H9 (cell line): ENCODE results near the gene LDLRAD4. TPM values are rescaled to one million over a fixed set of nuclear protein-coding genes. Genes with fewer than 3 reads are reported as not detected.

Experiments
- DNase-seq: peaks from one replicate; pipeline ENCODE4 v3.0.0-alpha.2; 2017
- H2AFZ ChIP-seq: one replicate; pipeline ENCODE4 v1.6.1; 2013; ENCODE audit warnings: mild to moderate bottlenecking, low read length, control low read depth, moderate library complexity
- H2AK5ac ChIP-seq: 2 replicates; pipeline ENCODE4 v1.6.1; 2013; ENCODE audit warnings: low read length, control low read depth, mixed read lengths; ENCODE audit not compliant: insufficient read length
- H2BK120ac ChIP-seq: one replicate; pipeline ENCODE4 v1.6.1; 2013; ENCODE audit warnings: low read depth, mild to moderate bottlenecking, low read length, control low read depth, inconsistent platforms; ENCODE audit not compliant: poor library complexity, severe bottlenecking
- H2BK12ac ChIP-seq: 2 replicates; pipeline ENCODE4 v1.6.1; 2013; ENCODE audit warnings: low read length, control low read depth, mixed read lengths, low read depth; ENCODE audit not compliant: insufficient read length
- H2BK15ac ChIP-seq: 2 replicates; pipeline ENCODE4 v1.6.1; 2013; ENCODE audit warnings: low read depth, low read length, control low read depth
- H2BK20ac ChIP-seq: one replicate; pipeline ENCODE4 v1.6.1; 2013; ENCODE audit warnings: low read depth, mild to moderate bottlenecking, low read length, control low read depth, inconsistent platforms; ENCODE audit not compliant: poor library complexity, severe bottlenecking
- H2BK5ac ChIP-seq: 2 replicates; pipeline ENCODE4 v1.6.1; 2013; ENCODE audit warnings: low read length, control low read depth, mixed read lengths; ENCODE audit not compliant: insufficient read length
- H3K14ac ChIP-seq: 2 replicates; pipeline ENCODE4 v1.6.1; 2013; ENCODE audit warnings: low read length, control low read depth; ENCODE audit not compliant: insufficient read depth
- H3K18ac ChIP-seq: 2 replicates; pipeline ENCODE4 v1.6.1; 2013; ENCODE audit warnings: low read depth, mild to moderate bottlenecking, mixed read lengths, low read length, control low read depth; ENCODE audit not compliant: insufficient read length
- H3K23ac ChIP-seq: 2 replicates; pipeline ENCODE4 v1.6.1; 2013; ENCODE audit warnings: low read length, control low read depth, mixed read lengths, low read depth; ENCODE audit not compliant: insufficient read length
- H3K23me2 ChIP-seq: 2 replicates; pipeline ENCODE4 v1.6.1; 2013; ENCODE audit warnings: low read depth, mild to moderate bottlenecking, mixed read lengths, low read length, control low read depth; ENCODE audit not compliant: insufficient read length, poor library complexity, severe bottlenecking
- H3K27ac ChIP-seq: 2 replicates; pipeline ENCODE4 v1.5.1; 2013; ENCODE audit warnings: low read length, control low read depth, mixed read lengths, low read depth; ENCODE audit not compliant: insufficient read length
- H3K27me3 ChIP-seq: 2 replicates; pipeline ENCODE4 v1.6.1; 2013; ENCODE audit warnings: low read length, control low read depth, inconsistent platforms; ENCODE audit not compliant: insufficient read depth
- H3K4ac ChIP-seq: 2 replicates; pipeline ENCODE4 v1.6.1; 2013; ENCODE audit warnings: low read depth, mild to moderate bottlenecking, control low read depth, inconsistent platforms, low read length, moderate library complexity
- H3K4me1 ChIP-seq: 2 replicates; pipeline ENCODE4 v1.6.1; 2013; ENCODE audit warnings: low read length, control low read depth, inconsistent platforms; ENCODE audit not compliant: insufficient read depth
- H3K4me2 ChIP-seq: 2 replicates; pipeline ENCODE4 v1.6.1; 2013; ENCODE audit warnings: low read length, control low read depth, mixed read lengths; ENCODE audit not compliant: insufficient read length, insufficient read depth
- H3K56ac ChIP-seq: 2 replicates; pipeline ENCODE4 v1.6.1; 2013; ENCODE audit warnings: low read depth, mild to moderate bottlenecking, mixed read lengths, low read length, control low read depth; ENCODE audit not compliant: insufficient read length
- H3K79me1 ChIP-seq: 2 replicates; pipeline ENCODE4 v1.6.1; 2013; ENCODE audit warnings: low read depth, mild to moderate bottlenecking, moderate library complexity, low read length, control low read depth, inconsistent platforms; ENCODE audit not compliant: insufficient read depth, poor library complexity, severe bottlenecking
- H3K79me2 ChIP-seq: 2 replicates; pipeline ENCODE4 v1.6.1; 2013; ENCODE audit warnings: low read length, control low read depth, inconsistent platforms; ENCODE audit not compliant: insufficient read depth
- H3K9ac ChIP-seq: 2 replicates; pipeline ENCODE4 v1.6.1; 2013; ENCODE audit warnings: low read length, control low read depth, mixed read lengths; ENCODE audit not compliant: insufficient read length; ENCODE audit errors: extremely low read depth
- H3K9me3 ChIP-seq: one replicate; pipeline ENCODE4 v1.6.1; 2013; ENCODE audit warnings: low read depth, low read length, inconsistent platforms; ENCODE audit not compliant: control insufficient read depth
- H3T11ph ChIP-seq: one replicate; pipeline ENCODE4 v1.6.1; 2013; ENCODE audit warnings: mild to moderate bottlenecking, low read length, control low read depth, inconsistent platforms
- H4K20me1 ChIP-seq: one replicate; pipeline ENCODE4 v1.6.1; 2013; ENCODE audit not compliant: control insufficient read depth, insufficient read length, insufficient read depth
- H4K5ac ChIP-seq: 2 replicates; pipeline ENCODE4 v1.6.1; 2013; ENCODE audit warnings: low read depth, mild to moderate bottlenecking, mixed read lengths, low read length, control low read depth; ENCODE audit not compliant: insufficient read length
- H4K8ac ChIP-seq: replicated peaks from 2 replicates; pipeline ENCODE4 v1.6.1; 2013; ENCODE audit warnings: low read length, control low read depth, mixed read lengths, low read depth; ENCODE audit not compliant: insufficient read length
- H4K91ac ChIP-seq: 2 replicates; pipeline ENCODE4 v1.6.1; 2013; ENCODE audit warnings: low read depth, mild to moderate bottlenecking, moderate library complexity, mixed read lengths, low read length, control low read depth; ENCODE audit not compliant: insufficient read length
- H3K27ac Mint-ChIP-seq, 3 experiments: 2 replicates in 2 of 3; 3 replicates in 1 of 3; pipeline ENCODE4 v1.8.0; 2020 to 2021; ENCODE audit warnings: mixed read lengths in 3 of 3, mild to moderate bottlenecking in 1 of 3, moderate library complexity in 1 of 3
- H3K27me3 Mint-ChIP-seq: 2 replicates; pipeline ENCODE4 v1.8.0; 2021; ENCODE audit warnings: low read depth, mild to moderate bottlenecking, moderate library complexity, mixed read lengths
- H3K36me3 Mint-ChIP-seq, 3 experiments: 2 replicates in 2 of 3; 3 replicates in 1 of 3; pipeline ENCODE4 v1.8.0; 2020 to 2021; ENCODE audit warnings: low read depth in 3 of 3, mixed read lengths in 3 of 3; ENCODE audit not compliant: insufficient read depth in 1 of 3
- H3K4me1 Mint-ChIP-seq, 2 experiments: 2 replicates each; pipeline ENCODE4 v1.8.0; 2020; ENCODE audit warnings: mixed read lengths in 2 of 2
- H3K4me3 Mint-ChIP-seq, 2 experiments: 2 replicates in 1 of 2; 3 replicates in 1 of 2; pipeline ENCODE4 v1.8.0; 2020 to 2021; ENCODE audit warnings: mild to moderate bottlenecking in 2 of 2, mixed read lengths in 2 of 2, moderate library complexity in 1 of 2
- H3K9me3 Mint-ChIP-seq, 2 experiments: 2 replicates in 1 of 2; 3 replicates in 1 of 2; pipeline ENCODE4 v1.8.0; 2020; ENCODE audit warnings: mild to moderate bottlenecking in 2 of 2, mixed read lengths in 2 of 2, moderate library complexity in 1 of 2
- WGBS: extraction: QIAGEN DNeasy Blood & Tissue Kit; methylation state at CpG from one replicate; pipeline ENCODE4 v1.1.7; 2013; ENCODE audit warnings: missing lambda C conversion rate, low lambda C conversion rate, mixed read lengths; ENCODE audit not compliant: insufficient read length; ENCODE audit errors: extremely low coverage; 5-methylcytosine and 5-hydroxymethylcytosine counted together
- total RNA-seq: library from RNA; stranded (reverse); gene quantifications from 2 replicates; pipeline ENCODE4 v1.2.1, GENCODE V29; 2021
- TF ChIP-seq, protein P1 (sequence below): fragments of 200-600 bp; sonication (generic); conservative IDR thresholded peaks from 3 replicates; pipeline ENCODE4 v1.8.0; 2021; ENCODE audit warnings: antibody characterized with exemption, mild to moderate bottlenecking

Gene LDLRAD4
- total RNA-seq, 1 experiment from 2014 or later: 3.9 TPM

DNA sequence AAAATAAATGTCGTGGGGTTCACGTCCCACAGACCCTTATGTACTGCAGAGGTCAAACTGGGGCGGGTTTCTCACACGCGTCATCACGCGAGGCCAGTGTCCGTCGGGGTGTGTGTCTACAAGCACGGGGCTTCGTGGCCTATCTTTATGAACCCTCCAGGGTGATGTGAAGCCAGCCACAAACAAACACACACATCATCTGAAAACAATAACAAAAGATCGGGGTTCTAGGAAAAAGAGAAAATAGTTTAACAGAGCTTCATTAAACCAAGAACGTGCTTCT, 23.3 kb downstream of the LDLRAD4 start:
- no peak overlapping the region for H2BK15ac ChIP-seq
- no peaks in the 10 kb centered on the region for H3K9me3 ChIP-seq
- H3K4me2 ChIP-seq: no peak overlapping the region
- no peak overlapping the region for H3T11ph ChIP-seq
- H3K23ac ChIP-seq: no peak overlapping the region
- H4K8ac ChIP-seq: no peak overlapping the region
- DNase-seq: no peak
- H3K14ac ChIP-seq: no peak overlapping the region
- H2AK5ac ChIP-seq: no peak overlapping the region
- no peaks in the 10 kb centered on the region for H3K23me2 ChIP-seq
- no CpG with 5 or more reads among the region's 13 CpGs for WGBS
- no peak overlapping the region for H2BK120ac ChIP-seq
- Mint-ChIP-seq H3K27ac (peak overlapping the region in 1 of 3 experiments; percentile 34; a peak in 1 of 7 replicates), H3K4me1 (peaks cover 31 to 35% of the 10 kb centered on the region in 2 experiments), H3K36me3 (no peaks in the 10 kb centered on the region), H3K27me3 (peaks cover 14% of the 10 kb centered on the region), H3K9me3 (peaks cover 0 to 3% of the 10 kb centered on the region in 2 experiments; a peak in 3 of 5 replicates), H3K4me3 (no peak overlapping the region)
- no peak overlapping the region for H3K27ac ChIP-seq
- H3K56ac ChIP-seq: no peak overlapping the region
- H3K79me1 ChIP-seq: no peaks in the 10 kb centered on the region
- no peak overlapping the region for H4K5ac ChIP-seq
- TF ChIP-seq, protein P1, sequence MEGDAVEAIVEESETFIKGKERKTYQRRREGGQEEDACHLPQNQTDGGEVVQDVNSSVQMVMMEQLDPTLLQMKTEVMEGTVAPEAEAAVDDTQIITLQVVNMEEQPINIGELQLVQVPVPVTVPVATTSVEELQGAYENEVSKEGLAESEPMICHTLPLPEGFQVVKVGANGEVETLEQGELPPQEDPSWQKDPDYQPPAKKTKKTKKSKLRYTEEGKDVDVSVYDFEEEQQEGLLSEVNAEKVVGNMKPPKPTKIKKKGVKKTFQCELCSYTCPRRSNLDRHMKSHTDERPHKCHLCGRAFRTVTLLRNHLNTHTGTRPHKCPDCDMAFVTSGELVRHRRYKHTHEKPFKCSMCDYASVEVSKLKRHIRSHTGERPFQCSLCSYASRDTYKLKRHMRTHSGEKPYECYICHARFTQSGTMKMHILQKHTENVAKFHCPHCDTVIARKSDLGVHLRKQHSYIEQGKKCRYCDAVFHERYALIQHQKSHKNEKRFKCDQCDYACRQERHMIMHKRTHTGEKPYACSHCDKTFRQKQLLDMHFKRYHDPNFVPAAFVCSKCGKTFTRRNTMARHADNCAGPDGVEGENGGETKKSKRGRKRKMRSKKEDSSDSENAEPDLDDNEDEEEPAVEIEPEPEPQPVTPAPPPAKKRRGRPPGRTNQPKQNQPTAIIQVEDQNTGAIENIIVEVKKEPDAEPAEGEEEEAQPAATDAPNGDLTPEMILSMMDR: no peak
- H4K91ac ChIP-seq: no peak overlapping the region
- H3K9ac ChIP-seq: no peak overlapping the region
- no peak overlapping the region for H2AFZ ChIP-seq
- H2BK12ac ChIP-seq: no peak overlapping the region
- no peaks in the 10 kb centered on the region for H4K20me1 ChIP-seq
- no peaks in the 10 kb centered on the region for H3K79me2 ChIP-seq
- no peak overlapping the region for H3K4ac ChIP-seq
- H2BK5ac ChIP-seq: no peak overlapping the region
- no peak overlapping the region for H2BK20ac ChIP-seq
- no peaks in the 10 kb centered on the region for H3K4me1 ChIP-seq
- no peak overlapping the region for H3K18ac ChIP-seq
- H3K27me3 ChIP-seq: no peaks in the 10 kb centered on the region
